ENCODE data around the gene SNX5.
A peak's percentile ranks its signal among the peaks of the same experiment; 100 is the strongest.
"Not testable (repeated sequence)": the region's sequence is repeated elsewhere in the genome, so short reads cannot be mapped to it uniquely, and the experiment has no call there.

The SNX5 gene

GRCh38 chr20:17966432-17967310 is 1.9 kb downstream of the SNX5 start:
- H3K4me3 ChIP-seq: peak overlapping the region; percentile 80
- TF ChIP-seq FOXP2 (optimal IDR thresholded peaks at IDR 0.05; ENCODE audit: control extremely low read depth, extremely low read length, insufficient read depth) (no peak), POLR2AphosphoS5 (IDR thresholded peaks at IDR 0.05; ENCODE audit: borderline replicate concordance, low read depth, low read length) (peak; percentile 25; the same call in 1 of the 2 replicates), EZH2 (IDR thresholded peaks at IDR 0.05) (no peak)
- no peaks in the 10 kb centered on the region for H3K9me3 ChIP-seq (ENCODE audit: low read depth, low read length)
- H3K27ac ChIP-seq: peak overlapping the region; percentile 99
- peaks cover 72% of the 10 kb centered on the region for H3K36me3 ChIP-seq (ENCODE audit: insufficient read depth, low read length)
- no peak for DNase-seq (ENCODE audit: low read depth, low spot score)
- peak overlapping the region; percentile 93 for H3K9ac ChIP-seq (ENCODE audit: insufficient read length)

- peak overlapping the region; percentile 99 for H3K27ac ChIP-seq
- DNase-seq (ENCODE audit: low read depth, low spot score): no peak
- peaks cover 73% of the 10 kb centered on the region for H3K36me3 ChIP-seq (ENCODE audit: insufficient read depth, low read length)
These were observed 3.4 kb downstream of the SNX5 start for GRCh38 chr20:17965042-17965697.

GRCh38 chr20:17964632-17965031 is 4.0 kb downstream of the SNX5 start:
- TF ChIP-seq EZH2 (IDR thresholded peaks at IDR 0.05) (no peak), FOXP2 (optimal IDR thresholded peaks at IDR 0.05; ENCODE audit: control extremely low read depth, extremely low read length, insufficient read depth) (no peak), POLR2AphosphoS5 (IDR thresholded peaks at IDR 0.05; ENCODE audit: borderline replicate concordance, low read depth, low read length) (no peak; the same call in 1 of the 2 replicates)
- peak overlapping the region; percentile 93 for H3K9ac ChIP-seq (ENCODE audit: insufficient read length)
- H3K27ac ChIP-seq: peak overlapping the region; percentile 99
- peak overlapping the region; percentile 80 for H3K4me3 ChIP-seq
- DNase-seq (ENCODE audit: low read depth, low spot score): no peak
- H3K9me3 ChIP-seq (ENCODE audit: low read depth, low read length): no peaks in the 10 kb centered on the region
- H3K36me3 ChIP-seq (ENCODE audit: insufficient read depth, low read length): peaks cover 74% of the 10 kb centered on the region

More at GRCh38 chr20:17965042-17965697, 3.4 kb downstream of the SNX5 start:
- peak overlapping the region; percentile 80 for H3K4me3 ChIP-seq
- peak overlapping the region; percentile 93 for H3K9ac ChIP-seq (ENCODE audit: insufficient read length)
- TF ChIP-seq POLR2AphosphoS5 (IDR thresholded peaks at IDR 0.05; ENCODE audit: borderline replicate concordance, low read depth, low read length) (no peak), EZH2 (IDR thresholded peaks at IDR 0.05) (no peak)
- H3K9me3 ChIP-seq (ENCODE audit: low read depth, low read length): no peaks in the 10 kb centered on the region

GRCh38 chr20:17964073-17964472 is 4.5 kb downstream of the SNX5 start:
- no peaks in the 10 kb centered on the region for H3K9me3 ChIP-seq (ENCODE audit: low read depth, low read length)

GRCh38 chr20:17963114-17963897 is 5.3 kb downstream of the SNX5 start:
- TF ChIP-seq FOXP2 (optimal IDR thresholded peaks at IDR 0.05; ENCODE audit: control extremely low read depth, extremely low read length, insufficient read depth) (no peak), POLR2AphosphoS5 (IDR thresholded peaks at IDR 0.05; ENCODE audit: borderline replicate concordance, low read depth, low read length) (no peak), EZH2 (IDR thresholded peaks at IDR 0.05) (no peak)
- Histone ChIP-seq H3K36me3 (ENCODE audit: insufficient read depth, low read length) (peaks cover 79% of the 10 kb centered on the region), H3K4me3 (peak overlapping the region; percentile 80), H3K9me3 (ENCODE audit: low read depth, low read length) (no peaks in the 10 kb centered on the region), H3K27ac (peak overlapping the region; percentile 99), H3K9ac (ENCODE audit: insufficient read length) (peak overlapping the region; percentile 93)
- no peak for DNase-seq (ENCODE audit: low read depth, low spot score)

More at GRCh38 chr20:17964073-17964472, 4.5 kb downstream of the SNX5 start:
- peak overlapping the region; percentile 93 for H3K9ac ChIP-seq (ENCODE audit: insufficient read length)
- H3K36me3 ChIP-seq (ENCODE audit: insufficient read depth, low read length): peaks cover 78% of the 10 kb centered on the region
- H3K27ac ChIP-seq: peak overlapping the region; percentile 99
- TF ChIP-seq EZH2 (IDR thresholded peaks at IDR 0.05) (no peak), FOXP2 (optimal IDR thresholded peaks at IDR 0.05; ENCODE audit: control extremely low read depth, extremely low read length, insufficient read depth) (no peak), POLR2AphosphoS5 (IDR thresholded peaks at IDR 0.05; ENCODE audit: borderline replicate concordance, low read depth, low read length) (no peak)
- peak overlapping the region; percentile 80 for H3K4me3 ChIP-seq
- DNase-seq (ENCODE audit: low read depth, low spot score): no peak

- Histone ChIP-seq H3K36me3 (ENCODE audit: insufficient read depth, low read length) (peaks cover 77% of the 10 kb centered on the region), H3K9ac (ENCODE audit: insufficient read length) (no peak overlapping the region), H3K4me3 (peak overlapping the region; percentile 37), H3K9me3 (ENCODE audit: low read depth, low read length) (no peaks in the 10 kb centered on the region), H3K27ac (peak overlapping the region; percentile 79)
- TF ChIP-seq FOXP2 (optimal IDR thresholded peaks at IDR 0.05; ENCODE audit: control extremely low read depth, extremely low read length, insufficient read depth) (no peak), EZH2 (IDR thresholded peaks at IDR 0.05) (no peak)
- DNase-seq (ENCODE audit: low read depth, low spot score): no peak
These were observed 7.0 kb downstream of the SNX5 start for GRCh38 chr20:17961587-17961940.

GRCh38 chr20:17960927-17961586 is 7.5 kb downstream of the SNX5 start:
- DNase-seq (ENCODE audit: low read depth, low spot score): no peak
- peak overlapping the region; percentile 79 for H3K27ac ChIP-seq
- TF ChIP-seq POLR2AphosphoS5 (IDR thresholded peaks at IDR 0.05; ENCODE audit: borderline replicate concordance, low read depth, low read length) (no peak), FOXP2 (optimal IDR thresholded peaks at IDR 0.05; ENCODE audit: control extremely low read depth, extremely low read length, insufficient read depth) (no peak), EZH2 (IDR thresholded peaks at IDR 0.05) (no peak)
- H3K36me3 ChIP-seq (ENCODE audit: insufficient read depth, low read length): peaks cover 77% of the 10 kb centered on the region
- H3K4me3 ChIP-seq: peak overlapping the region; percentile 37
- no peaks in the 10 kb centered on the region for H3K9me3 ChIP-seq (ENCODE audit: low read depth, low read length)
- H3K9ac ChIP-seq (ENCODE audit: insufficient read length): no peak overlapping the region

GRCh38 chr20:17960400-17960885 is 8.2 kb downstream of the SNX5 start:
- peaks cover 77% of the 10 kb centered on the region for H3K36me3 ChIP-seq (ENCODE audit: insufficient read depth, low read length)
- H3K4me3 ChIP-seq; H3K9ac ChIP-seq (ENCODE audit: insufficient read length); DNase-seq (ENCODE audit: low read depth, low spot score); H3K9me3 ChIP-seq (ENCODE audit: low read depth, low read length): not testable (repeated sequence)
- peak overlapping the region; percentile 79 for H3K27ac ChIP-seq

Measured in SK-N-MC (cell line).